HG03196 (cell line): Measurements from ENCODE around the gene TRAK1.

ENCODE experiments used
- ATAC-seq: cut with Tn5 transposase; IDR thresholded peaks from one replicate; pipeline ENCODE4 v1.9.1; 2021; ENCODE audit not compliant: unreplicated experiment

The TRAK1 gene

DNA sequence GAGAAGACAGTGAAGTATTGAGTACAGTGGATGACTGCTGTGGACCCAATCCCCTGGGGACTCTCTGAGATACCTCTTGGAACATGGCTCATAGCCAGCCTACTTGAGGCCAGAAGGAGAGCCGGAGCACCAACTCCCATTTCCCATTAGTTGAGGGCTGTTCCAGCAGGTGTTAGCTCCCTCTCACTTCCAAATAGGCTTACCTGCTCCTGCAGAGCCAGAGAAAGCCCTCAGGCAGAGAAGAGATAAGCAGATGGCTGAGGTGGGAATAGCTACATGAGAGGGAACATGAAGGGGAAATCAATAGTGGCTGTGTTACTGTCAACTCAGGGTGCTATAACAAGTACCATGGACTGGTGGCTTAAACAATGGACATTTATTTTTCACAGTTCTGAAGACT lies 179.4 kb downstream of the TRAK1 start:
- ATAC-seq, result no peak

DNA sequence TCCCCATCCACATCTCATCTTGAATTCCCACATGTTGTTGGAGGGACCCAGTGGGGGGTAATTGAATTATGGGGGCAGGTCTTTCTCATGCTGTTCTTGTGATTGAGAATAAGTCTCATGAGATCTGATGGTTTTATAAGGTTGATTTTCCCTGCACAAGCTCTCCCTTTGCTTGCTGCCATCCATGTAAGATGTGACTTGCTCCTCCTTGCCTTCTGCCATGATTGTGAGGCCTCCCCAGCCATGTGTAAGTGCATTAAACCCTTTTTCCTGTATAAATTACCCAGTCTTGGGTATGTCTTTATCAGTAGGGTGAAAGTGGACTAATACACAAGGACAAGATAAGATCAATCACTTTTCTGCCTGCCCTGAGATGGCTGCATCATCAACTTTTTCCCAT lies 180.6 kb downstream of the TRAK1 start:
- ATAC-seq, result no peak

DNA sequence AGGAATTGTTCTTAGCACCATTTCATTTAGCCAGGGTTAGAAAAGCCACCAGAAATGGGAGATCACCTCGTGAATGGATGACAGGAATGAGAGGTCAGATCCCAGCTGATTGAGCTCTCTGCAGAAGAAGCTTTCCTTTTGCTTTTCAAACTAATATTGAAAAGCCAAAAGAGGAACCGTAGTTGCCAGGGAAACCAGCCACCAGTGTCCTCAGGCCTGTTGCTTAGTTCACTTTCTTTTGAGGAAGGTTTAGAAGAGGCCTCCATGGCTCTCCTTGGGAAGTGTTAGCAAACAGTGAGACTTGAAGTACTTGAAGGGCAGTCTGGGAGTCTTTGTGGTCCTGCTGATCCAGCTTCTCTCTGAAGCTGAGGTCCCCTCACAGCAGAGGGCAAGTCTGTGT lies 182.2 kb downstream of the TRAK1 start:
- no peak for ATAC-seq

DNA sequence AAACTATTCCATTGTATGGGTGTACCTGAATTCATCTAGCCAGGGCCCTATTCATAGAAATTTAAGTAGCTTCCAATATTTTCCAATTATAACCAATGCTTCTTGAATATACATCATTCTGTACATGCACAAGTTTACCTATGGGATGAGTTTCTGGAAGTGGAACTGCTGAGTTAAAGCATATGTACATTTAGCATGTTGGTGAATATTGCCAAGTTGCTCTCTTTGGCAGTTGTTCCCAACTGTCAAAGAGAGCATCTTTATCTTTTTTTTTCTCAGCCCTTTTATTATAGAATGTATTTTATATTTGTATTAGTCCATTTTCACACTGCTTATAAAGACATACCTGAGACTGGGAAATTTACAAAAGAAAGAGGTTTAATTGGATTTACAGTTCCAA lies 183.1 kb downstream of the TRAK1 start:
- no peak for ATAC-seq

DNA sequence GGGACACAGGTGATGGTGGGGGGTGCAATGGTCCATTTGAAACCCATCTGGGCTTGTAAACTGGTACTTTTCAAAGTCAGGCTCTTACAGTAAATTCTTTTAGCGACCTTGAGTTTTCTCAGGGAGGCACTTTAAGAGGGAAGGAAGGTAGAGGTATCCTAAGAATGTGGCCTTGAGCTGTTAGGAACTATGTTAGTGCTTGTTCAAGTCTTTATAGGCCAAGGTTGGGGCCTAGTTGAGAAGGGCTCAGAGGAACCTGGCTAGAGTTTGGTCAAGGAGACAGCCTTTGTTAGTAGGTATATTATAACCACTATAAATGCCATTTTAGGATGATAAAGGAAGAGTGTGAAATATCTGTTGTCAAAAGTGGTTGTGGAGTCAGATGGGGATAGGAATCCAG lies 184.1 kb downstream of the TRAK1 start:
- ATAC-seq, result no peak
